ENCODE measurements around the gene SCYGR2.

DNA sequence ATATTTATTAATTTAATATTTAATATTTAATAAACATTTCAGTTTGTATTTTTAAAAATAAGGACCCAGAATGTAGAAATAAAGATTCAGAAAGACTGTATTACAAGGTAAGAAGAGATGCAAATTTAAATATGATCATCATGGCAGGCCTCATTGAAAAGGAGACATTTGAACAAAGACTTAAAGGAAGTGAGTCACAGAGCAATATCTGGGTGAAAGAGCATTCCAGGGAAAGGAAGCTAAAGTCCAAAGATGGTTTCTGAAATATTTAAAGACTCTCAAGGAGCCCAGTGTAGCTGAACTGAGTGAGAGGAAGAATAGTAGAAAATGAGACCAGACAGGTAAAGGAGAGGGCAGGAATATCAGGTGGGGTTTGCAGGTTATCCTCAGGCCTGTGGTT lies 24.5 kb downstream of the SCYGR2 start:
- no peak for TF ChIP-seq CTCF (IDR thresholded peaks at IDR 0.05)
- no peak for TF ChIP-seq POLR2AphosphoS5 (IDR thresholded peaks at IDR 0.05; ENCODE audit: low read depth, low read length)
- TF ChIP-seq, protein P1, sequence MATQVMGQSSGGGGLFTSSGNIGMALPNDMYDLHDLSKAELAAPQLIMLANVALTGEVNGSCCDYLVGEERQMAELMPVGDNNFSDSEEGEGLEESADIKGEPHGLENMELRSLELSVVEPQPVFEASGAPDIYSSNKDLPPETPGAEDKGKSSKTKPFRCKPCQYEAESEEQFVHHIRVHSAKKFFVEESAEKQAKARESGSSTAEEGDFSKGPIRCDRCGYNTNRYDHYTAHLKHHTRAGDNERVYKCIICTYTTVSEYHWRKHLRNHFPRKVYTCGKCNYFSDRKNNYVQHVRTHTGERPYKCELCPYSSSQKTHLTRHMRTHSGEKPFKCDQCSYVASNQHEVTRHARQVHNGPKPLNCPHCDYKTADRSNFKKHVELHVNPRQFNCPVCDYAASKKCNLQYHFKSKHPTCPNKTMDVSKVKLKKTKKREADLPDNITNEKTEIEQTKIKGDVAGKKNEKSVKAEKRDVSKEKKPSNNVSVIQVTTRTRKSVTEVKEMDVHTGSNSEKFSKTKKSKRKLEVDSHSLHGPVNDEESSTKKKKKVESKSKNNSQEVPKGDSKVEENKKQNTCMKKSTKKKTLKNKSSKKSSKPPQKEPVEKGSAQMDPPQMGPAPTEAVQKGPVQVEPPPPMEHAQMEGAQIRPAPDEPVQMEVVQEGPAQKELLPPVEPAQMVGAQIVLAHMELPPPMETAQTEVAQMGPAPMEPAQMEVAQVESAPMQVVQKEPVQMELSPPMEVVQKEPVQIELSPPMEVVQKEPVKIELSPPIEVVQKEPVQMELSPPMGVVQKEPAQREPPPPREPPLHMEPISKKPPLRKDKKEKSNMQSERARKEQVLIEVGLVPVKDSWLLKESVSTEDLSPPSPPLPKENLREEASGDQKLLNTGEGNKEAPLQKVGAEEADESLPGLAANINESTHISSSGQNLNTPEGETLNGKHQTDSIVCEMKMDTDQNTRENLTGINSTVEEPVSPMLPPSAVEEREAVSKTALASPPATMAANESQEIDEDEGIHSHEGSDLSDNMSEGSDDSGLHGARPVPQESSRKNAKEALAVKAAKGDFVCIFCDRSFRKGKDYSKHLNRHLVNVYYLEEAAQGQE (IDR thresholded peaks at IDR 0.05; ENCODE audit: insufficient read depth in 1 of 2, low read depth in 2 of 2, low read length in 1 of 2) = no peak
- TF ChIP-seq SIN3A (IDR thresholded peaks at IDR 0.05; ENCODE audit: borderline replicate concordance, insufficient read depth, low read depth, low read length) = no peak
- no peak for TF ChIP-seq TCF7L2 (IDR thresholded peaks at IDR 0.05; ENCODE audit: low read depth, low read length)
